Heart right ventricle (tissue), 16 donors: ENCODE results near the gene SESN1. TPM values are rescaled to one million over a fixed set of nuclear protein-coding genes. Genes with fewer than 3 reads are reported as not detected.

Experiments
- ATAC-seq, 8 donors: fragments of 200-7000 bp; cut with Tn5 transposase; one replicate each; pipeline ENCODE4 v1.9.1; 2020; ENCODE audit warnings: mild to moderate bottlenecking in 8 of 8, moderate library complexity in 8 of 8, moderate number of reproducible peaks in 1 of 8
- DNase-seq, 2 donors: peaks; one replicate each; pipeline ENCODE4 v3.0.0-alpha.2; 2020
- H3K27ac ChIP-seq, 10 donors: fragments of 200-600 bp; sonication (generic) in 2 of 10; one replicate each; pipeline versions ENCODE4 v1.5.0 to v1.8.0; 2020 to 2022; ENCODE audit warnings: mild to moderate bottlenecking in 3 of 10
- H3K27me3 ChIP-seq, 7 donors: fragments of 200-600 bp; one replicate each; pipeline ENCODE4 v1.8.0; 2021 to 2022; ENCODE audit warnings: mild to moderate bottlenecking in 2 of 7
- H3K36me3 ChIP-seq, 9 donors: fragments of 200-600 bp; sonication (generic) in 1 of 9; one replicate each; pipeline versions ENCODE4 v1.5.0 to v1.8.0; 2020 to 2022; ENCODE audit warnings: mild to moderate bottlenecking in 2 of 9
- H3K4me1 ChIP-seq, 9 donors: fragments of 200-600 bp; sonication (generic) in 1 of 9; one replicate each; pipeline versions ENCODE4 v1.5.0 to v1.8.0; 2020 to 2022; ENCODE audit warnings: mild to moderate bottlenecking in 4 of 9
- H3K4me3 ChIP-seq, 10 donors: fragments of 200-600 bp; sonication (generic) in 2 of 10; one replicate each; pipeline versions ENCODE4 v1.5.0 to v1.8.0; 2020 to 2022; ENCODE audit warnings: mild to moderate bottlenecking in 7 of 10, moderate library complexity in 2 of 10
- H3K9me3 ChIP-seq, 11 donors: fragments of 200-600 bp in 10 of 11; sonication (generic) in 2 of 11; one replicate each; pipeline versions ENCODE4 v1.5.0 to v1.8.0; 2013 to 2022; ENCODE audit warnings: mild to moderate bottlenecking in 2 of 11, control low read depth in 1 of 11, moderate library complexity in 1 of 11
- CTCF ChIP-seq, 9 donors: fragments of 200-600 bp; sonication (generic) in 2 of 9; IDR thresholded peaks; one replicate each; pipeline versions ENCODE4 v1.5.0 to v1.8.0; 2021 to 2022; ENCODE audit warnings: antibody characterized with exemption in 9 of 9, mild to moderate bottlenecking in 5 of 9, moderate library complexity in 1 of 9
- WGBS, 2 donors: extraction: QIAGEN DNeasy Blood & Tissue Kit; methylation state at CpG; one replicate each; pipeline ENCODE4 v1.1.7; 2013; ENCODE audit warnings: inconsistent platforms in 1 of 2; 5-methylcytosine and 5-hydroxymethylcytosine counted together
- intact Hi-C, 10 donors: fragments of 100-400 bp; cut with DNase I; formaldehyde crosslinking; loops; one replicate each; pipeline versions ENCODE4 v1.11.1 to v1.14.2; 2022
- polyA plus RNA-seq, 2 donors: library from polyadenylated mRNA; stranded (reverse); fragments of 200-250 nt; gene quantifications; one replicate each; pipeline ENCODE4 v1.2.3, GENCODE V29; 2013
- total RNA-seq, 10 donors: library from RNA; stranded (reverse); fragmentation: NEBNext Ultra II Directional in 3 of 10; extraction: Animal tissue kit (Norgen Biotek cat#: 25700) in 3 of 10; gene quantifications; one replicate each; pipeline versions ENCODE4 v1.2.1 to v1.2.4, GENCODE V29; 2021 to 2023
- donor health status: Arrhythmogenic right ventricular cardiomyopathy.
- donor health status: ischemic (EF 13 %, LVEDD 7.1; RV severe dilation, severe dysfunction).
- donor health status: healthy with polysubstance abuse.
- donor health status: DM: no; HTN: yes; CAD: no.
- donor health status: DM: no; HTN: no; CAD: no.
- donor health status: ischemic (EF 25% LVEDD 6.9; RV normal size, moderate dysfunction).
- donor health status: ischemic (EF 25% LVEDD 5.7; RV mildly dilated, moderate dysfunction).
- donor health status: healthy.
- donor health status: DM: yes; HTN: yes; CAD: no.
- donor health status: Ischemic cardiomyopathy.
- donor health status: ischemic (EF 35%, LVEDD 5.7; RV mildly dilated, moderate dysfunction).
- donor health status: nonischemic (EF 11% LVEDD 7.7; RV severe dilation, severe dysfunction).
- donor health status: DM: yes; HTN: yes; CAD: no.
- donor health status: PGD.
- donor health status: ischemic (EF 29% LVEDD 5.4; RV normal size, mild dysfunction).
- donor health status: nonischemic (EF 23%, LVEDD 6.1; RV moderate dilation, normal function).

SESN1 gene
- total and polyA plus RNA-seq, 12 donors, result 16.2 to 62.8 (median 37.7) TPM

DNA sequence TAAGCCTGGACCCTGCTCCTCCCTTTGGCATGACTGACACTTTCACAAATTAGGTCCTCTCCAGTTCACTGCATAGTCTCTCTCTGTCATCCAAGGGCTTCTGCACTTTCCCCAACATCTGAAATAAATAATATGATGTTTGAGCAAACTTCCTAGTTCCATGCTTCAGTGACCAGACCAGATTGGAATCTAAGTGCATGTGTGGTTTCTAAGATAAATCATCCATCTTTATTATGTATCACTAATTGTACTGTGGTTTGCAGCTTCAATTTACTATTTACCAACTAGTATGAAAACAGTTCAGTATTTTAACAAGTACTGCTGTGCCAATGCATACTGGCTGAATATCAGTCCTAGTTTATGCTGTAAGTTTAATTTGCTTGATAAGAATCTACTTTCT, 18.7 kb downstream of the SESN1 start:
- intact Hi-C loops, result loop anchor here in 7 of 10 donors (2.0 to 10.0 kb wide), 10 partner anchors 71 to 534 kb away; partner anchors contain the start of gene ARMC2 (in 2 of the 7)
- DNase-seq (no peak), ATAC-seq (no peak)
- H3K4me3 ChIP-seq, result no peak overlapping the region
- H3K27ac ChIP-seq, result peak overlapping the region in 3 of 10 donors; percentile 11 to 32 (median 30)
- no peaks in the 10 kb centered on the region for H3K9me3 ChIP-seq
- H3K27me3 ChIP-seq, result no peaks in the 10 kb centered on the region
- H3K4me1 ChIP-seq, result peaks cover 0 to 82% (median 52%) of the 10 kb centered on the region in 9 donors
- TF ChIP-seq CTCF (IDR thresholded peaks at IDR 0.05), result no peak
- no peaks in the 10 kb centered on the region for H3K36me3 ChIP-seq

DNA sequence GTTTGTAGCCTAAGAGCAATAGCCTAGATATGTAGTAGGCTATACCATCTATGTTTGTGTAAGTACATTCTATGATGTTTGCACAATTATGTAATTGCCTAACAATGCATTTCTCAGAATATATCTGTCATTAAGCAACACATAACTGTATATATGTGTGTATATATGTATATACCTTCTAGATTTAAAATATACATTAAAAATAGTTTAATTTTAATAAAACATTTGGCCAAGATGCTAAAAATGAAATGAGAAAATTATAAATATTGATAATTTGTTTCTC, 20.6 kb downstream of the SESN1 start:
- DNase-seq, result no peak
- TF ChIP-seq CTCF (IDR thresholded peaks at IDR 0.05), result no peak
- peaks cover 0 to 64% (median 47%) of the 10 kb centered on the region in 9 donors for H3K4me1 ChIP-seq
- H3K27ac ChIP-seq, result no peak overlapping the region
- no peak overlapping the region for H3K4me3 ChIP-seq
- ATAC-seq, result no peak
- H3K36me3 ChIP-seq, result no peaks in the 10 kb centered on the region
- intact Hi-C loops, result loop anchor here (2.0 to 10.0 kb wide), 16 partner anchors 69 to 532 kb away; partner anchors contain the start of gene ARMC2 (in 2 of the 10)
- H3K27me3 ChIP-seq, result no peaks in the 10 kb centered on the region
- H3K9me3 ChIP-seq, result no peaks in the 10 kb centered on the region

DNA sequence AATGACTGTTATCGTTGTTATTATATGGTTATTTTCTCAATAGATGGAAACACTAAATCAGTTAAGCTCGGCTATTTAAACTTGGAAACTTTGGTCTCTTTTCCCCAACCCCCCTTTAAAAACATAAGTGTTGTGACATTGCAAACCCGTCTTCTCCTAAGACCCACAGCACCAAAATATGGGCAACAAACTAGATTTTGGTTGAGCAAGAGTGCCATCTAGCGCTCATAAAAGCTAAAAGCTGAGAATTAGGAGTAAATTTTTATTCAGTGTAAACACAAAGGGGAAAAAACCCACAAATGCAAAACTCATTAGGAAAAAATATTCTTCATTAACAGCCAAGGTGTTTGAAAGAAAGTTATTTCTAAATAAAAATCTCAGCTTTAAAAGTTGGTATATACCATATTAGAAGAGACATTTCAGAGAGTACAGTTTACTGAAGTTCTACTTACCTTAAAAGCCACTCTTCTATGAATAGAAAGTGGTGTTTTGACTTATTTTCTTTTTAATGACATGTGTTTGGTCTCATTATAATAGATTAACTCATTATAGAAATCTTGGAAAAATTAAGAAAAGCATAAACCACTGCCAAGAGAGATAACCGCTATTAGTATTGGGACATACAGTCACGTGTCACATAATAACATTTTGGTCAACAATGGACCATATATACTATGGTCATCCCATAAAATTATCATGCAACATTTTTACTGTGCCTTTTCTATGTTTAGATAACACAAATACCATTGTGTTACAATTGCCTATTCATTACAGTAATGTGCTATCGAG, 21.1 kb downstream of the SESN1 start:
- H3K4me1 ChIP-seq, result peaks cover 0 to 58% (median 44%) of the 10 kb centered on the region in 9 donors
- no peaks in the 10 kb centered on the region for H3K27me3 ChIP-seq
- ATAC-seq (peak in 7 of 8 donors; percentile 55 to 79 (median 70)), DNase-seq (peak in 1 of 2 donors; percentile 68)
- intact Hi-C loops, result loop anchor here (1.0 to 10.0 kb wide), 19 partner anchors 69 to 531 kb away; partner anchors contain the start of gene ARMC2 (in 2 of the 10)
- H3K36me3 ChIP-seq, result no peaks in the 10 kb centered on the region
- peak overlapping the region in 1 of 10 donors; percentile 25 for H3K27ac ChIP-seq
- WGBS, 2 donors, result 44 to 45% methylated on average over 7 of the region's 7 CpGs
- H3K4me3 ChIP-seq, result no peak overlapping the region
- H3K9me3 ChIP-seq, result no peaks in the 10 kb centered on the region
- peak; percentile 39 to 79 (median 68) for TF ChIP-seq CTCF (IDR thresholded peaks at IDR 0.05)

DNA sequence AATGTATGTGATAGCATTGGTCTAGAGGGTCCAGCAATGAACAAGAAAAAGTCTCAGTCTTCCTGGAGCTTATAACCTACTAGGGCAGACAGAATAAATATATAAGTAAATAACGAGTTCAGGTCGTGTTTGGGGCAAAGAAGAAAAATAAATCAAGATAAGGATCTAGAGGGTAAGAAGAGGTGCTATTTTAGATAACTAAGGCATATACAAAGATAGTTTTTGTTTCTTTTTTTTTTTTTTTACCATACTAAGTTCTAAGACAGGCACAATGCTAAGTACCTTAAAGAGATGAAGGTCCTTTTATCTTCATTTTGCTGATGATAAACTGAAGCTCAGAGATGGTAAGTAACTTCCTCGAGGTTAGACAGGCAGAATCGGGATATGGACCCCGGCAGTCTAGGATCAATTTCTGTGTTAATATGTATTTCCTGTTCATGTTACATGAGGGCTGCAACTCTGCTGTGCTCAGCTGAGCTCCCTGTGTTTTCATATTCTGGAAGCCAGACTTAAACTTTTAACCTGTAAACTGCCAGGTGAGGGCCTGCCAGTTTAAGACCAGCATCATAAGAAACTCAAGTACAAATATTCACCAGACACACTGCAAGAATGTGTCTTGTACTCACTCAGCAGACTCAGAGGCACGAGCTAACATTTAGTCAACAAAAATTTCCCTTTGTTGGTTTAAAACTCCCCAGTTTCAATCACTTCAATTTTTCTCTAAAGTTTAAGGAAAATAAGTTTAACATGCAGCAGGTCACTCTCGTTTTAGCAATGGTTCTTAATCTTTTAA, 23.3 kb downstream of the SESN1 start:
- DNase-seq, result no peak
- Histone ChIP-seq H3K27me3 (no peaks in the 10 kb centered on the region), H3K27ac (peak overlapping the region in 4 of 10 donors; percentile 4 to 23 (median 11)), H3K4me1 (peaks cover 0 to 50% (median 36%) of the 10 kb centered on the region in 9 donors), H3K36me3 (no peaks in the 10 kb centered on the region), H3K9me3 (no peaks in the 10 kb centered on the region), H3K4me3 (no peak overlapping the region)
- TF ChIP-seq CTCF (IDR thresholded peaks at IDR 0.05), result no peak
- WGBS, 2 donors, result 43 to 54% methylated on average over 7 of the region's 7 CpGs
- intact Hi-C loops, result loop anchor here (5.0 to 10.0 kb wide), 15 partner anchors 67 to 529 kb away; partner anchors contain the start of gene ARMC2 (in 2 of the 10)
- ATAC-seq, result no peak
